Kidney capillary endothelial cell (primary cell): ENCODE data around the gene CD209.

Experiments
- DNase-seq: peaks from one replicate; pipeline ENCODE4 v3.0.0-alpha.2; 2018; ENCODE audit warnings: low spot score

Gene CD209

GRCh38 chr19:7738023-7738422 lies 9.3 kb downstream of the CD209 start:
- DNase-seq: no peak

- DNase-seq: no peak
Measured at GRCh38 chr19:7737215-7737614, 10.1 kb downstream of the CD209 start.

- no peak for DNase-seq
Measured at GRCh38 chr19:7736148-7736547, 11.2 kb downstream of the CD209 start.

DNA sequence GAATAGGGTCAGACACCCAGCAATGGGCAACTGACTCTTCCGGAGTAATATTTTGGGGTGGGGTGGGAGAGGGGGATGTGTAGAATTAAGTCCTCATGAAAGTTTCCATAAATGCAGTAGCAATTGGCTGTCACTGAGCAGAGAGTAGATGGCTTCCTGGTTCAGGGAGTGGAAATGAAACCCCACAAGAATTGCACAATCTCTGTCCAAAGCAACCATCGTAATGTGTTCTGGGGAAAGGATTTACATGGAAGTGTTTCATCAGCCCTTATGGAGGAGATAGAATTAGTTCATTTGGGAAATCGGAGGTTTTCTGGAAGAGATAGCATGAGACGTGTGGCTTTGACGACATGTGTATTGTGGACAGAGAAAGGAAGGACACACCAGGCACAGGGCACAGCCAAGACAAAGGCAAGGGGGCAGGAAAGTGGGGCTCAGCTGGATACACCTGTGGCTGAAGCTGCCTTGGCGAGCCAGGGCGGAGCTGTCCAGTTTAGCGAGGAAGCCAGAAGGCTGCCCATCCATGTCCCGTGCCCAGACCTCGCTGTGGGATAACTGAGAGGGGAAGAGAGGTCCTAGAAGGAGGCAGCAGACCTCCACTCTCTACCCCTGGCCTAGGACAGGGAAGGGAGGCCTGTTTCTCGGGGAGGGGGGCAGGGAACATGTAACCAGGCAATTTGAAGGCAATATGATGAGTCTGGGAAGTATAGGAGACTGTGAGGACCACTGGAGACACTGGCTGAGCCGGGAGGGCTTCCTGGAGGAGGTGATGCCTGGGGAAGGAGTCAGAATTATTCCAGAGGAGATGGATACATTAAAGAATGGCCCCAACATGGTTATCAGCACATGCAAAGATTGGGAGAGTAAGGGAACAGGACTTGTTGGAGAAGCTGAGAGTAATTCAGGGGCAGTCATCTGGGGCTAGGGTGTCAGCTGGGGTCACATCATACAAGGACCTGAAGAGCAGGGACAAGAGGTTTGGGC lies 12.8 kb downstream of the CD209 start:
- no peak for DNase-seq

DNA sequence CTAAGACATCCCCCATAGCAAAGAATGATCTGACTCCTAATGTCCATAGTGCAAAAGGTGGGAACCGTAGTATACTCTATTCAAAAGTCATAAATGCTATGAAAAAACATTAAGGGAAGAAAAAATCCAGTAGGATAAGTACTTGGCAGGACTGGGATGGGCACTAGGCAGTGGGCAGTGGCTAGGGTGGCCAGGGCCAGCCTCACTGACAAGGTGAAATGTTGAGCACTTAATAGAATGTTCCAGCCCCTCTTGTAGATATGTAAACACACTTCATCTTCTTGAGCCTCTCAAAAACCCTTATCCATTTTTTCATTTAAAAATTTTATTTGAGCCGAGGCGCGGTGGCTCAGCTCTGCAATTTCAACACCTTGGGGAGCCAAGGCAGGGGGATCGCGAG lies 14.0 kb downstream of the CD209 start:
- no peak for DNase-seq

DNA sequence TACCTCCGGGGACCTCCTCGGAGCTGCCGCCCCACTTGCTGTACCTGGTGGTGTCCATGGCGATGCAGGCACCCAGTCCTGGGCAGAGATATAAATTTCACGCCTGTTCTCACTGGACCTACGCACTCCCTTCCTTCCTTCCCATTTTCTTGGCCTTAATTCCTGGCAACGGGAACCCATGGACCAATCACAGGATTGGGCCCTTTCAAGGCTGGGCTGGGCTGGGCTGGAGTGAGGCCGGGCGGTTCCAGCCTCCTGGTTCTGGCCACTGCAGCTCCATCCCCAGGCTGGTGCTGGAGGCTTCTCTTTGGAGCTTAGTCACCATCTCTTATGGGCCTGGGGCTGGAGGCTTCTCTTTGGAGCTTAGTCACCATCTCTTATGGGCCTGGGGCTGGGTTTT lies 15.3 kb downstream of the CD209 start, which contains the start of gene CLEC4G:
TSS of gene CLEC4G (minus strand) at position 66 of the 400 bp plus-strand sequence. CDS start at position 58, 8 bp downstream.
- DNase-seq: no peak

- no peak for DNase-seq
Measured at GRCh38 chr19:7731615-7732014, 15.7 kb downstream of the CD209 start.

DNA sequence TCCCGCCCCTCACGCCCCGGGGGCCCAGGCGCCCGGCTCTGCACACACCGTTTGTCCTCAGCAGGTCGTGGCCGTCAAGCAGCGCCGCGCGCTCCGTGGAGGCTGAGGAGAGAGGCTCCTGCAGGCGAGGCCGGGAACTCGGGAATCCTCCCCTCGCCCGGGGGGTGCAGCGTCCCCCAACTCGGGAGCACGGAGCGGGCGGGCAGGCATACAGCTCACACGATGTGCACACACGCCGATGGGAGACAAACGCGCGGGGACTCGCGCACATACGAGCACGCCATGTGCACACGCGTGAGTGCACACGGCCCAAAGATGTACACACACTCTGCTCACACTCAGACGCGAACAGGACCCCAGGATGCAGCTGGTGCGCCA lies 16.1 kb downstream of the CD209 start:
- no peak for DNase-seq

GRCh38 chr19:7730286-7731217 lies 16.8 kb downstream of the CD209 start:
- no peak for DNase-seq

DNA sequence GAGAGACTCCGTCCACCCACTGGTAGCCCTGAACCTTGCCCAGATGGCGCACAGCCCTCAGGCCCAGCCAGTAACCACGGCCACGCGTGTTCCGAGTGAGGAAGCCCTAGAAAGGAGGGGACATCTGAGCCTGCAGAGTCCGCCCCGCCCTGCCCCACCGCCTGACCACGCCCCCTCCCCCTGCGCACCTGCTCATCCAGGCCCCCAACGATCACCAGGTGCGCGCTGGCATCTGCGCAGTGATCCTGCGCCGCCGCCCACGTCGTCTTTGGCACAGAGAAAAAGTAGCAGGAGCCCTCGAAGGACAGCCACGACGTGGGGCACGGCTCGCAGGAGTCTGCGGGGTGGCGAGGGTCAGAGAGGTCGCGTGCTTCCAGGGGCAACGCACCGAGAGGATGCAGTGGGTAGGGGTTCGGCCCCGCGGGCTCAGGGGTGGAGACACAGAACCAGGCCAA lies 17.5 kb downstream of the CD209 start:
- DNase-seq: no peak

DNA sequence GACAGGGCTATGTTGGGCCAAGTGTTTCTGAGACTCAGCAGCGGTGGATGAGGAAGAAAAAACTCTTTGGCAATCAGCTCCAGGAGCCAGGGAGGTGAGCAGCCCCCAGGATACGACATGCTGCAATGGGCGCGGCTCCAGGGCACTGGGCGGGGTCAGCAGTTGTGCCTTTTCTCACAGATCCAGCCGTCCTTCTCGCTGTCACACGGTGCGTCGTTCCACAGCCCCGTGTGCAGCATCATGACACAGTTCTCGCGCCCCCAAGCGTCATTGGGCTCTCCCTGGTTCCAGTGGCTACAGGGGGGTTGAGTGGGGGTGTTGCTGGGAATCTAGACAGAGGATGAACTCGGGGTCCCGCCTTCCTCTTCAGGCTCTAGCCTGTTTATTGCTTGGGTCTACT lies 18.1 kb downstream of the CD209 start:
- no peak for DNase-seq

- no peak for DNase-seq
Measured at GRCh38 chr19:7725791-7726190, 21.5 kb downstream of the CD209 start.

DNA sequence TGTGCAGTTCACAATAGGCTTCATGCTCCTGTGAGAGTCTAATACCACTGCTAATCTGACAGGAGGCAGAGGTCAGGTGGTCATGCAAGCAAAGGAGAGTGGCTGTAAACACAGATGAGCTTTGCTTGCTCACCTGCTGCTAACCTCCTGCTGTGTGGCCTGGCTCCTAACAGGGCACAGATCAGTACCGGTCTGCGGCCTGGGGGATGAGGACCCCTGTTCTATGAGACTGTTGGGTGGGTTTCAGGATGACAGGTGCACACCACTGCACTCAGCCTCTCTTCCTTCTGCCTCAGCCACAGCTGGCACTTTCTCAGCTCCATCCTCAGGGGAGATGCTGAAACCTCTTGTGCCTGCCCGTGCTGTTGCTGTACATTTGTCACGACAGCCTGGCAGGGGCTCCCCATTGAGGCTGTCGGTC lies 25.1 kb downstream of the CD209 start:
- DNase-seq: no peak

GRCh38 chr19:7720351-7720750 lies 27.0 kb downstream of the CD209 start:
- DNase-seq: no peak

DNA sequence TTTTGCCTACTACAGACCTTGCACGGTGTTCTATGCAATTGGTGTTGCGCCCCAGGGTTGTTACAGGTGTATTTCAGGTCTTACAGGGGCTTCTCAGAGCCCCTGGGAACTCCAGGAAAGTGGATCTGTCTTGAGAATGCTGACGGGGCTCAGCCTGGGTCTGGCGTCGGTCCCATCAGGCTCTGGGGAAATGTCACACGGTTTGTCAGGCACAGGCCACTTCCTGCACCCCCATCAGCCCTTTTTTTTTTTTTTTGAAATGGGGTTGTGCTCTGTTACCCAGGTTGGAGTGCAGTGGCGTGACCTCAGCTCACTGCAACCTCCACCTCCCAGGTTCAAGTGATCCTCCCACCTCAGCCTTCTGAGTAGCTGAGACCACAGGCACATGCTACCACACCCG lies 28.7 kb downstream of the CD209 start:
- DNase-seq: no peak

DNA sequence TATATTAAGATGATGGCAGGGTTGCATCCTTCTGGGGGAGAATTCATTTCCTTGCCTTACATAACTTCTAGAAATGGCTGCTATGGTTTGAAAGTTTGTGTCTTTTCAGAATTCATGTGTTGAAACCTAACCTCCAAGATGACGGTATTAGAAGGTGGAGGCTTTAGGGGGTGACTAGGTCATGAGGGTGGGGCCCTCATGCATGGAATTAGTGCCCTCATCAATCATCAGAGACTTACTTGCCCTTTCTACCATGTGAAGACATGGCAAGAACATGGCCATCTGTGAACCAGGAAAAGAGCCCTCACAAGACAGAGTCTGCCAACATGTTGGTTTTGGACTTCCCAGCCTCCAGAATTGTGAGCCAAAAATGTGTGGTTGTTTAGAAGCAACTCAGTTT lies 30.6 kb downstream of the CD209 start:
- no peak for DNase-seq

- DNase-seq: no peak
Measured at GRCh38 chr19:7715671-7716070, 31.7 kb downstream of the CD209 start.

DNA sequence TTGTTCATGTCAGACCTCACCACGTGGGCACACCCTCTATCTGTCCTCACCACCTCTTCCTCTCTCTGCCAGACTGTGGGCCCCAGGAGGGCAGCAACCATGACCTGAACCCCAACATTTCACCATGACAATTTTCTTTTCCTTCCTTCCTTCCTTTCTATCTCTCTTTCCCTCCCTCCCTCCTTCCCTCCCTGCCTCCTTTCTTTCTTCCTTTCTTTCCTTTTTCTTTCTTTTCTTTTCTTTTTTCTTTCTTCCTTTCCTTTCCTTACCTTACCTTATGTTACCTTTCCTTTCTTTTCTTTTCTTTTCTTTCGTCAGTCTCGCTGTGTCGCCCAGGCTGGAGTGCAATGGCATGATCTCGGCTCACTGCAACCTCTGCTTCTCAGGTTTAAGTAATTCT lies 36.7 kb downstream of the CD209 start:
- DNase-seq: no peak

DNA sequence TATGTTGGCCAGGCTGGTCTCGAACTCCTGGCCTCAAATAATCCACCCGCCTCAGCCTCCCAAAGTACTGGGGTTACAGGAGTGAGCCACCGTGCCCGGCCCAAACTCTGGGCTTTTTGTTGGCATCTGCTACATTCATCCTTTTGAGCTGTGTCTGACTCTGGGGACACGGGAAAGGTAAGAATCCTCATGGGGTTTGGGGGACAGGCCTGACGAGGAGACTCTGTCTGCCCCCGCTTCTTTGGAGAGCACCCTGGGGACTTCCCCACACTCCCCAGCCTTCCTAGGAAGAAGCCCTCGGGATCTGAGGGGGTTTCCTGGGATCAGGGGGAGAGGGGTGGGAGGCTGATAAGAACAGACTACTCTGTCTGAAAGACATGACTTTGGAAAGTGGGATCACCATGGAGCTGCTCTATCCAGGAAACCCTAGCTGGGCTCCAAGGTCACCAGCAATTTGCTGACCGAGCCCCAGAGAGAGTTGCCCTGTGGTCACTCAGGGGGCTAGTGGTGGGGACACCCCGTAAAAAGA lies 37.3 kb downstream of the CD209 start:
- no peak for DNase-seq

DNA sequence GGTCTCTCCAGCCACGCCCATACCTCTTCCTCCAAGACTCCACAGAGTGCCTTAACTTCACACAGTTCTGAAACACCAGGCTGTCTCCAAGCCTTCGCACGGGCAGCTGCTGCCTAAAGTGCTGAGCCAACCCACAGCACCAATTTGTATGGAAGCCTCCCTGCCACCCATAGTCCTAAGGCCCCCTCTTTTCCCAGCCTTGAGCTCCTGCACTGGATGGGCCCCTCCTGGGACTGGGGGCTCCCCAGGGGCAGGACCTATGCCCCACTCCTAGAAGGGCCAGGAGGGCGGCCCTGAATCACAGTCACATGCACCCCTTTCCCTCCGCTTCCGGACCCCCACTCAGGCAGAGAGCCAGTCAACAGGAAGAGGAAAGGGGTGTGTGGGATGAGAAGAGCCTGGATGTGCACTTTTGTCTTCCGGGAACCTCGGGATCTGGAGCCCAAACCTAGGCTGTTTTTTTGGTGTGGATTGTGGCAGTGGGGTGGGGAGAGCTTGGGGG lies 40.3 kb downstream of the CD209 start:
- DNase-seq: no peak

DNA sequence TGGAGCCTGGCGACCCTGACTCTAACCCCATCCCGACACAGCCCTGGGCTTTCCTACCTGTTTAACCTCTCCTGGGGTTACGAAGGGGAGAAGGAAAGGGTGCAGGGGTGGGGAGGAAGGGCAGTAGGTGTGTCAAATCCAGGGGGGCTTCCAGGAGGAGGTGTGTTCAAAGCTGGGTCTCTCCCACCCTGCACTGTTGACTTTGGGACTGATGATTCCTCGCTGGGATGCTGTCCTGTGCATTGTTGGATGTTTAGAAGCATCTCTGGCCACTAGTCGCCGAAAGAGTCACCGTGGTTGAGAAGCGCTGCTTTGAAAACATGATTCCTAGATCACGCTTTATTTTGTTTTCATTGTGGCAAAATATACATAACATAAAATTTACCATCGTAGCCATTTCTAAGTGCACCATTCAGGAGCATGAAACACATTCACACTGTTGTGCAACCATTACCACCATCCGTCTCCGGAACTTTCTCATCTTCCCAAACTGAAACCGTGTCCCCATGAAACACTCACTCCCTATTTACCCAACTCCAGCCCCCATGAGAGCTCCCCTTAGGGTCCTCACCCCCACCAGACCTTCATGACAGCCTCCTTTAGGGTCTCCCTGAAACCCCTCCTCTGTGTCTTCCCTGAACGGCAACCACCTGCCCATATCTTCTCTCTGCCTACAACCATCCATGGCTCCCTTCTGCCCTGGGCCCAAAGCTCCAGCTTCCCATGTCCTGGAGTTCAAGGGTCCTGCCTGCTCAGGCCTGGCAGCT lies 41.0 kb downstream of the CD209 start:
- DNase-seq: no peak
